Right lobe of liver (tissue), 4 donors: ENCODE data around the gene RPS19.

Experiments
- CTCF ChIP-seq, 4 donors: fragments of 200-600 bp in 3 of 4; fragments of 450-650 bp in 1 of 4; IDR thresholded peaks; one replicate each; pipeline versions ENCODE4 v1.5.1 to v1.8.0; 2016 to 2022; ENCODE audit warnings: antibody characterized with exemption in 4 of 4, mild to moderate bottlenecking in 2 of 4
- POLR2A ChIP-seq: fragments of 450-650 bp; IDR thresholded peaks from one replicate; pipeline ENCODE4 v1.6.1; 2017; ENCODE audit warnings: antibody characterized with exemption, mild to moderate bottlenecking
- donor health status: DM: no; HTN: no; CAD: no.
- donor health status: DM: no; HTN: no; CAD: no.
- donor health status: DM: no; HTN: yes; CAD: no.

GRCh38 chr19:41866284-41866683 lies 6.2 kb downstream of the RPS19 start:
- TF ChIP-seq CTCF (IDR thresholded peaks at IDR 0.05) (no peak), POLR2A (no peak)
